ENCODE data around the gene MED25. TPM values are rescaled to one million over a fixed set of nuclear protein-coding genes. Genes with fewer than 3 reads are reported as not detected.
A peak's percentile ranks its signal among the peaks of the same experiment; 100 is the strongest.

MED25 gene
- total RNA-seq, 3 donors from 2014 or later = 16.3 to 27.5 (median 20.6) TPM

- Histone ChIP-seq H3K4me1 (peaks cover 0 to 8% of the 10 kb centered on the region in 2 donors), H3K4me3 (peak overlapping the region in 1 of 3 donors; percentile 3), H3K27ac (peak overlapping the region; percentile 62 to 72), H3K27me3 (no peaks in the 10 kb centered on the region), H3K9me3 (no peaks in the 10 kb centered on the region), H3K36me3 (peaks cover 3% of the 10 kb centered on the region)
- DNase-seq (ENCODE audit: low spot score in 2 of 2) = no peak
- no peak for TF ChIP-seq POLR2A (IDR thresholded peaks at IDR 0.05)
- intact Hi-C loops (cut with DNase I; ENCODE audit: low total_unique reads) = no loop called here
Observed at GRCh38 chr19:49861541-49862378, 43.7 kb downstream of the MED25 start.

GRCh38 chr19:49862391-49863253 is 44.5 kb downstream of the MED25 start:
- peaks cover 0 to 9% of the 10 kb centered on the region in 2 donors for H3K4me1 ChIP-seq
- H3K36me3 ChIP-seq = peaks cover 3% of the 10 kb centered on the region
- H3K4me3 ChIP-seq = no peak overlapping the region
- DNase-seq (ENCODE audit: low spot score in 2 of 2) = no peak
- intact Hi-C loops (cut with DNase I; ENCODE audit: low total_unique reads) = no loop called here
- no peak for TF ChIP-seq POLR2AphosphoS5 (IDR thresholded peaks at IDR 0.05)
- TF ChIP-seq POLR2A (IDR thresholded peaks at IDR 0.05) = no peak
- no peak for TF ChIP-seq CTCF (IDR thresholded peaks at IDR 0.05)
- no peaks in the 10 kb centered on the region for H3K9me3 ChIP-seq
- no peaks in the 10 kb centered on the region for H3K27me3 ChIP-seq
- no peak overlapping the region for H3K27ac ChIP-seq

- no peak for DNase-seq (ENCODE audit: low spot score in 2 of 2)
- Histone ChIP-seq H3K27ac (no peak overlapping the region), H3K27me3 (no peaks in the 10 kb centered on the region), H3K4me3 (no peak overlapping the region), H3K4me1 (peaks cover 0 to 9% of the 10 kb centered on the region in 2 donors), H3K9me3 (no peaks in the 10 kb centered on the region), H3K36me3 (no peaks in the 10 kb centered on the region)
- TF ChIP-seq CTCF (IDR thresholded peaks at IDR 0.05) (no peak), POLR2AphosphoS5 (IDR thresholded peaks at IDR 0.05) (no peak), POLR2A (IDR thresholded peaks at IDR 0.05) (no peak)
- intact Hi-C loops (cut with DNase I; ENCODE audit: low total_unique reads) = no loop called here
Observed at GRCh38 chr19:49863254-49863934, 45.3 kb downstream of the MED25 start.

- H3K27ac ChIP-seq = no peak overlapping the region
- no peak overlapping the region for H3K4me3 ChIP-seq
- no peak for TF ChIP-seq POLR2A (IDR thresholded peaks at IDR 0.05)
- TF ChIP-seq CTCF (IDR thresholded peaks at IDR 0.05) = no peak
- no peak for TF ChIP-seq POLR2AphosphoS5 (IDR thresholded peaks at IDR 0.05)
- H3K4me1 ChIP-seq = peaks cover 0 to 9% of the 10 kb centered on the region in 2 donors
- intact Hi-C loops (cut with DNase I; ENCODE audit: low total_unique reads) = no loop called here
- no peaks in the 10 kb centered on the region for H3K9me3 ChIP-seq
- no peak for DNase-seq (ENCODE audit: low spot score in 2 of 2)
- H3K27me3 ChIP-seq = no peaks in the 10 kb centered on the region
- H3K36me3 ChIP-seq = no peaks in the 10 kb centered on the region
Observed at GRCh38 chr19:49863935-49864320, 45.8 kb downstream of the MED25 start.

- peak overlapping the region in 1 of 2 donors; percentile 8 for H3K27ac ChIP-seq
- no peak for DNase-seq (ENCODE audit: low spot score in 2 of 2)
Observed at GRCh38 chr19:49864890-49865289, 46.8 kb downstream of the MED25 start.

More at GRCh38 chr19:49864890-49865289, 46.8 kb downstream of the MED25 start:
- no peak for TF ChIP-seq POLR2AphosphoS5 (IDR thresholded peaks at IDR 0.05)
- TF ChIP-seq POLR2A (IDR thresholded peaks at IDR 0.05) = no peak
- no peak for TF ChIP-seq CTCF (IDR thresholded peaks at IDR 0.05)
- H3K4me1 ChIP-seq = peaks cover 0 to 9% of the 10 kb centered on the region in 2 donors
- H3K4me3 ChIP-seq = no peak overlapping the region
- no peaks in the 10 kb centered on the region for H3K36me3 ChIP-seq
- no peaks in the 10 kb centered on the region for H3K9me3 ChIP-seq
- H3K27me3 ChIP-seq = no peaks in the 10 kb centered on the region
- intact Hi-C loops (cut with DNase I; ENCODE audit: low total_unique reads) = no loop called here
